ENCODE measurements around the gene TBX4. TPM values are rescaled to one million over a fixed set of nuclear protein-coding genes. Genes with fewer than 3 reads are reported as not detected.
A peak's percentile ranks its signal among the peaks of the same experiment; 100 is the strongest.

TBX4 gene
- polyA plus RNA-seq, 3 donors = not detected

- TF ChIP-seq CTCF (IDR thresholded peaks at IDR 0.05) = no peak
- H3K4me2 ChIP-seq (replicated peaks; ENCODE audit: extremely low read depth, low read length, poor library complexity, severe bottlenecking) = no peak overlapping the region
- WGBS (ENCODE audit: insufficient coverage) = 95% methylated on average over 7 of the region's 7 CpGs
- Mint-ChIP-seq H3K27ac (no peak overlapping the region), H3K4me3 (no peak overlapping the region), H3K36me3 (peaks cover 0 to 2% of the 10 kb centered on the region in 2 donors), H3K27me3 (ENCODE audit: low read depth in 3 of 3) (peaks cover 30 to 44% (median 36%) of the 10 kb centered on the region in 3 donors), H3K4me1 (peaks cover 18% of the 10 kb centered on the region), H3K9me3 (peaks cover 0 to 6% (median 0%) of the 10 kb centered on the region in 7 donors)
- no peak overlapping the region for H3K4me3 ChIP-seq (replicated peaks in 1 of 3; ENCODE audit: low read depth in 2 of 3, low read length in 3 of 3)
- intact Hi-C loops (cut with micrococcal nuclease) = no loop called here
- no peak overlapping the region for H3K9ac ChIP-seq (ENCODE audit: insufficient read depth, low read length, poor library complexity, severe bottlenecking)
- H3K27me3 ChIP-seq (ENCODE audit: control insufficient read depth in 2 of 2, insufficient read depth in 2 of 2, low read length in 2 of 2) = peaks cover 11 to 39% of the 10 kb centered on the region in 2 donors
- H4K20me1 ChIP-seq (ENCODE audit: insufficient read depth, low read length) = no peaks in the 10 kb centered on the region
- no peak overlapping the region for H2AFZ ChIP-seq (ENCODE audit: insufficient read depth, low read depth, low read length, poor library complexity, severe bottlenecking)
- no peak overlapping the region for H3K27ac ChIP-seq (ENCODE audit: low read depth in 1 of 2, low read length in 2 of 2)
- H3K79me2 ChIP-seq (ENCODE audit: insufficient read depth, low read length) = no peaks in the 10 kb centered on the region
- peaks cover 0 to 12% of the 10 kb centered on the region in 2 donors for H3K9me3 ChIP-seq (replicated peaks in 1 of 2; ENCODE audit: control insufficient read depth in 1 of 2, insufficient read depth in 1 of 2, low read length in 2 of 2)
- no peaks in the 10 kb centered on the region for H3K36me3 ChIP-seq (replicated peaks in 1 of 2; ENCODE audit: control insufficient read depth in 1 of 2, insufficient read depth in 2 of 2, low read length in 2 of 2)
- H3K4me1 ChIP-seq (ENCODE audit: control insufficient read depth in 1 of 2, insufficient read depth in 2 of 2, low read length in 2 of 2) = peaks cover 7 to 10% of the 10 kb centered on the region in 2 donors
- DNase-seq = no peak
Measured at GRCh38 chr17:61466246-61466645, 14.0 kb downstream of the TBX4 start.

GRCh38 chr17:61467416-61468262 lies 15.4 kb downstream of the TBX4 start:
- Mint-ChIP-seq H3K9me3 (no peaks in the 10 kb centered on the region), H3K27me3 (ENCODE audit: low read depth in 3 of 3) (peaks cover 19 to 38% (median 22%) of the 10 kb centered on the region in 3 donors), H3K4me3 (peak overlapping the region; percentile 54 to 90), H3K36me3 (peaks cover 0 to under 1% of the 10 kb centered on the region in 2 donors), H3K4me1 (peaks cover 14% of the 10 kb centered on the region), H3K27ac (peak overlapping the region in 2 of 7 donors; percentile 25 to 68)
- peak overlapping the region; percentile 58 for H3K4me2 ChIP-seq (replicated peaks; ENCODE audit: extremely low read depth, low read length, poor library complexity, severe bottlenecking)
- H3K9ac ChIP-seq (ENCODE audit: insufficient read depth, low read length, poor library complexity, severe bottlenecking) = no peak overlapping the region
- H2AFZ ChIP-seq (ENCODE audit: insufficient read depth, low read depth, low read length, poor library complexity, severe bottlenecking) = peak overlapping the region; percentile 78
- peaks cover 0 to 28% of the 10 kb centered on the region in 2 donors for H3K27me3 ChIP-seq (ENCODE audit: control insufficient read depth in 2 of 2, insufficient read depth in 2 of 2, low read length in 2 of 2)
- H3K4me3 ChIP-seq (replicated peaks in 1 of 3; ENCODE audit: low read depth in 2 of 3, low read length in 3 of 3) = peak overlapping the region in 1 of 3 experiments; percentile 53
- H4K20me1 ChIP-seq (ENCODE audit: insufficient read depth, low read length) = no peaks in the 10 kb centered on the region
- no peaks in the 10 kb centered on the region for H3K79me2 ChIP-seq (ENCODE audit: insufficient read depth, low read length)
- 44% methylated on average over 12 of the region's 15 CpGs for WGBS (ENCODE audit: insufficient coverage)
- H3K9me3 ChIP-seq (replicated peaks in 1 of 2; ENCODE audit: control insufficient read depth in 1 of 2, insufficient read depth in 1 of 2, low read length in 2 of 2) = no peaks in the 10 kb centered on the region
- peaks cover 7 to 10% of the 10 kb centered on the region in 2 donors for H3K4me1 ChIP-seq (ENCODE audit: control insufficient read depth in 1 of 2, insufficient read depth in 2 of 2, low read length in 2 of 2)
- no peaks in the 10 kb centered on the region for H3K36me3 ChIP-seq (replicated peaks in 1 of 2; ENCODE audit: control insufficient read depth in 1 of 2, insufficient read depth in 2 of 2, low read length in 2 of 2)
- H3K27ac ChIP-seq (ENCODE audit: low read depth in 1 of 2, low read length in 2 of 2) = no peak overlapping the region
- no peak for TF ChIP-seq CTCF (IDR thresholded peaks at IDR 0.05)
- peak; percentile 4 to 29 (median 21) for DNase-seq
- intact Hi-C loops (cut with micrococcal nuclease) = no loop called here
